ENCODE data around the gene SLC25A20. TPM values are rescaled to one million over a fixed set of nuclear protein-coding genes. Genes with fewer than 3 reads are reported as not detected.

Gene SLC25A20
- polyA plus RNA-seq, 1 donor, result 54.7 TPM

GRCh38 chr3:48877671-48878070 lies 21.0 kb downstream of the SLC25A20 start:
- H3K9me3 ChIP-seq (ENCODE audit: control insufficient read depth, low read depth, low read length), result no peaks in the 10 kb centered on the region
- DNase-seq, result no peak
- WGBS (ENCODE audit: insufficient coverage, low lambda C conversion rate), result 96% methylated on average over 4 of the region's 8 CpGs
- no peaks in the 10 kb centered on the region for H3K4me1 ChIP-seq (ENCODE audit: control insufficient read depth, insufficient read depth, low read length)
- H3K36me3 ChIP-seq (ENCODE audit: control insufficient read depth, insufficient read depth, low read length), result peaks cover 31% of the 10 kb centered on the region
- H3K4me3 ChIP-seq (ENCODE audit: low read length), result no peak overlapping the region
- H3K27me3 ChIP-seq (ENCODE audit: control insufficient read depth, insufficient read depth, low read length), result no peaks in the 10 kb centered on the region
- H3K27ac ChIP-seq (ENCODE audit: low read length), result no peak overlapping the region

- H3K4me3 ChIP-seq (ENCODE audit: low read length), result no peak overlapping the region
- no peaks in the 10 kb centered on the region for H3K4me1 ChIP-seq (ENCODE audit: control insufficient read depth, insufficient read depth, low read length)
- H3K9me3 ChIP-seq (ENCODE audit: control insufficient read depth, low read depth, low read length), result no peaks in the 10 kb centered on the region
- no peaks in the 10 kb centered on the region for H3K27me3 ChIP-seq (ENCODE audit: control insufficient read depth, insufficient read depth, low read length)
- H3K36me3 ChIP-seq (ENCODE audit: control insufficient read depth, insufficient read depth, low read length), result peaks cover 21% of the 10 kb centered on the region
- WGBS (ENCODE audit: insufficient coverage, low lambda C conversion rate), result 100% methylated on average over 2 of the region's 3 CpGs
- no peak for DNase-seq
- H3K27ac ChIP-seq (ENCODE audit: low read length), result no peak overlapping the region
Measured at GRCh38 chr3:48863122-48863521, 35.6 kb downstream of the SLC25A20 start.

GRCh38 chr3:48859206-48859605 lies 39.5 kb downstream of the SLC25A20 start:
- Histone ChIP-seq H3K4me3 (ENCODE audit: low read length) (no peak overlapping the region), H3K4me1 (ENCODE audit: control insufficient read depth, insufficient read depth, low read length) (peaks cover 15% of the 10 kb centered on the region), H3K9me3 (ENCODE audit: control insufficient read depth, low read depth, low read length) (no peaks in the 10 kb centered on the region), H3K36me3 (ENCODE audit: control insufficient read depth, insufficient read depth, low read length) (peaks cover 22% of the 10 kb centered on the region), H3K27ac (ENCODE audit: low read length) (no peak overlapping the region), H3K27me3 (ENCODE audit: control insufficient read depth, insufficient read depth, low read length) (no peaks in the 10 kb centered on the region)
- no peak for DNase-seq
- WGBS (ENCODE audit: insufficient coverage, low lambda C conversion rate), result no CpG with 5 or more reads among the region's 2 CpGs

- DNase-seq, result no peak
- Histone ChIP-seq H3K4me3 (ENCODE audit: low read length) (no peak overlapping the region), H3K9me3 (ENCODE audit: control insufficient read depth, low read depth, low read length) (no peaks in the 10 kb centered on the region), H3K4me1 (ENCODE audit: control insufficient read depth, insufficient read depth, low read length) (peaks cover 17% of the 10 kb centered on the region), H3K27ac (ENCODE audit: low read length) (no peak overlapping the region), H3K27me3 (ENCODE audit: control insufficient read depth, insufficient read depth, low read length) (no peaks in the 10 kb centered on the region), H3K36me3 (ENCODE audit: control insufficient read depth, insufficient read depth, low read length) (peaks cover 22% of the 10 kb centered on the region)
- no CpG with 5 or more reads among the region's 2 CpGs for WGBS (ENCODE audit: insufficient coverage, low lambda C conversion rate)
Measured at GRCh38 chr3:48858709-48859108, 40.0 kb downstream of the SLC25A20 start.

- no peaks in the 10 kb centered on the region for H3K27me3 ChIP-seq (ENCODE audit: control insufficient read depth, insufficient read depth, low read length)
- peaks cover 22% of the 10 kb centered on the region for H3K36me3 ChIP-seq (ENCODE audit: control insufficient read depth, insufficient read depth, low read length)
- DNase-seq, result no peak
- H3K4me3 ChIP-seq (ENCODE audit: low read length), result no peak overlapping the region
- H3K27ac ChIP-seq (ENCODE audit: low read length), result no peak overlapping the region
- H3K4me1 ChIP-seq (ENCODE audit: control insufficient read depth, insufficient read depth, low read length), result peaks cover 17% of the 10 kb centered on the region
- H3K9me3 ChIP-seq (ENCODE audit: control insufficient read depth, low read depth, low read length), result no peaks in the 10 kb centered on the region
- WGBS (ENCODE audit: insufficient coverage, low lambda C conversion rate), result no CpG with 5 or more reads among the region's 2 CpGs
Measured at GRCh38 chr3:48857641-48858040, 41.0 kb downstream of the SLC25A20 start.

GRCh38 chr3:48856469-48856868 lies 42.2 kb downstream of the SLC25A20 start:
- Histone ChIP-seq H3K9me3 (ENCODE audit: control insufficient read depth, low read depth, low read length) (no peaks in the 10 kb centered on the region), H3K36me3 (ENCODE audit: control insufficient read depth, insufficient read depth, low read length) (peaks cover 16% of the 10 kb centered on the region), H3K4me3 (ENCODE audit: low read length) (no peak overlapping the region), H3K4me1 (ENCODE audit: control insufficient read depth, insufficient read depth, low read length) (peaks cover 17% of the 10 kb centered on the region), H3K27me3 (ENCODE audit: control insufficient read depth, insufficient read depth, low read length) (no peaks in the 10 kb centered on the region), H3K27ac (ENCODE audit: low read length) (peak overlapping the region; percentile 49)
- no CpG with 5 or more reads among the region's 4 CpGs for WGBS (ENCODE audit: insufficient coverage, low lambda C conversion rate)
- no peak for DNase-seq

GRCh38 chr3:48855681-48856447 lies 42.8 kb downstream of the SLC25A20 start:
- no peaks in the 10 kb centered on the region for H3K9me3 ChIP-seq (ENCODE audit: control insufficient read depth, low read depth, low read length)
- H3K27me3 ChIP-seq (ENCODE audit: control insufficient read depth, insufficient read depth, low read length), result no peaks in the 10 kb centered on the region
- H3K4me1 ChIP-seq (ENCODE audit: control insufficient read depth, insufficient read depth, low read length), result peaks cover 17% of the 10 kb centered on the region
- H3K27ac ChIP-seq (ENCODE audit: low read length), result peak overlapping the region; percentile 49
- H3K36me3 ChIP-seq (ENCODE audit: control insufficient read depth, insufficient read depth, low read length), result peaks cover 14% of the 10 kb centered on the region
- DNase-seq, result peak; percentile 62 to 79
- no peak overlapping the region for H3K4me3 ChIP-seq (ENCODE audit: low read length)
- WGBS (ENCODE audit: insufficient coverage, low lambda C conversion rate), result no CpG with 5 or more reads among the region's 9 CpGs

- Histone ChIP-seq H3K4me1 (ENCODE audit: control insufficient read depth, insufficient read depth, low read length) (peaks cover 17% of the 10 kb centered on the region), H3K4me3 (ENCODE audit: low read length) (no peak overlapping the region), H3K9me3 (ENCODE audit: control insufficient read depth, low read depth, low read length) (no peaks in the 10 kb centered on the region), H3K27ac (ENCODE audit: low read length) (no peak overlapping the region), H3K36me3 (ENCODE audit: control insufficient read depth, insufficient read depth, low read length) (no peaks in the 10 kb centered on the region), H3K27me3 (ENCODE audit: control insufficient read depth, insufficient read depth, low read length) (no peaks in the 10 kb centered on the region)
- no peak for DNase-seq
- no CpG with 5 or more reads among the region's 5 CpGs for WGBS (ENCODE audit: insufficient coverage, low lambda C conversion rate)
Measured at GRCh38 chr3:48852151-48852550, 46.5 kb downstream of the SLC25A20 start.

- Histone ChIP-seq H3K4me1 (ENCODE audit: control insufficient read depth, insufficient read depth, low read length) (peaks cover 15% of the 10 kb centered on the region), H3K36me3 (ENCODE audit: control insufficient read depth, insufficient read depth, low read length) (no peaks in the 10 kb centered on the region), H3K9me3 (ENCODE audit: control insufficient read depth, low read depth, low read length) (no peaks in the 10 kb centered on the region), H3K27ac (ENCODE audit: low read length) (no peak overlapping the region), H3K27me3 (ENCODE audit: control insufficient read depth, insufficient read depth, low read length) (no peaks in the 10 kb centered on the region), H3K4me3 (ENCODE audit: low read length) (no peak overlapping the region)
- no CpG with 5 or more reads among the region's 3 CpGs for WGBS (ENCODE audit: insufficient coverage, low lambda C conversion rate)
- DNase-seq, result peak in 1 of 2 donors; percentile 12
Measured at GRCh38 chr3:48851407-48851806, 47.3 kb downstream of the SLC25A20 start.

- Histone ChIP-seq H3K4me1 (ENCODE audit: control insufficient read depth, insufficient read depth, low read length) (peaks cover 4% of the 10 kb centered on the region), H3K27ac (ENCODE audit: low read length) (no peak overlapping the region), H3K4me3 (ENCODE audit: low read length) (no peak overlapping the region), H3K36me3 (ENCODE audit: control insufficient read depth, insufficient read depth, low read length) (no peaks in the 10 kb centered on the region), H3K9me3 (ENCODE audit: control insufficient read depth, low read depth, low read length) (no peaks in the 10 kb centered on the region), H3K27me3 (ENCODE audit: control insufficient read depth, insufficient read depth, low read length) (no peaks in the 10 kb centered on the region)
- WGBS (ENCODE audit: insufficient coverage, low lambda C conversion rate), result no CpG with 5 or more reads among the region's 8 CpGs
- no peak for DNase-seq
Measured at GRCh38 chr3:48848816-48849515, 49.7 kb downstream of the SLC25A20 start.
